HCT116 (cell line): ENCODE results near the gene OXCT2.

Experiments
- CEBPB ChIP-seq: IDR thresholded peaks from 2 replicates; pipeline ENCODE4 v1.6.1; 2012; ENCODE audit warnings: low read depth
- CTCF ChIP-seq, 3 experiments: fragments of 200-600 bp in 1 of 3; sonication (generic) in 1 of 3; IDR thresholded peaks in 2 of 3; conservative IDR thresholded peaks in 1 of 3; 2 replicates each; pipeline ENCODE4 v1.5.1; 2012 to 2017; ENCODE audit warnings: low read depth in 2 of 3, low read length in 2 of 3, antibody characterized with exemption in 1 of 3, borderline replicate concordance in 1 of 3, control low read depth in 1 of 3, mild to moderate bottlenecking in 1 of 3, mixed read lengths in 1 of 3, mixed run types in 1 of 3, moderate library complexity in 1 of 3; ENCODE audit not compliant: insufficient read depth in 1 of 3
- EZH2phosphoT487 ChIP-seq: fragments of 200-600 bp; IDR thresholded peaks from 2 replicates; pipeline ENCODE4 v1.6.1; 2018; ENCODE audit warnings: antibody characterized with exemption, borderline replicate concordance
- JUND ChIP-seq: IDR thresholded peaks from 2 replicates; pipeline ENCODE4 v1.6.1; 2012
- MAX ChIP-seq: IDR thresholded peaks from 2 replicates; pipeline ENCODE4 v1.6.1; 2012
- POLR2A ChIP-seq: IDR thresholded peaks from 2 replicates; pipeline ENCODE4 v1.7.0; 2011; ENCODE audit warnings: borderline replicate concordance; ENCODE audit not compliant: insufficient read depth, insufficient read length; ENCODE audit errors: extremely low read depth
- POLR2AphosphoS5 ChIP-seq: IDR thresholded peaks from 2 replicates; pipeline ENCODE4 v1.6.1; 2011; ENCODE audit warnings: mild to moderate bottlenecking, low read depth, low read length, moderate library complexity
- RAD21 ChIP-seq: IDR thresholded peaks from 2 replicates; pipeline ENCODE4 v1.6.1; 2012; ENCODE audit warnings: low read depth, mild to moderate bottlenecking
- SRF ChIP-seq: IDR thresholded peaks from 2 replicates; pipeline ENCODE4 v1.6.1; 2012; ENCODE audit warnings: low read depth
- YY1 ChIP-seq: IDR thresholded peaks from 2 replicates; pipeline ENCODE4 v1.6.1; 2011; ENCODE audit warnings: low read length, low read depth, moderate library complexity, mild to moderate bottlenecking; ENCODE audit not compliant: insufficient replicate concordance; ENCODE audit errors: extremely low read depth

GRCh38 chr1:39758556-39759435 is 12.4 kb downstream of the OXCT2 start:
- TF ChIP-seq POLR2A (no peak), EZH2phosphoT487 (no peak), MAX (no peak), CTCF (IDR thresholded peaks at IDR 0.05 in 2 of 3, conservative IDR thresholded peaks at IDR 0.05 in 1 of 3; ENCODE audit: borderline replicate concordance in 1 of 3, insufficient read depth in 1 of 3, low read depth in 2 of 3, low read length in 2 of 3) (no peak), SRF (no peak), JUND (no peak), YY1 (no peak), POLR2AphosphoS5 (no peak), CEBPB (no peak), RAD21 (no peak)
